Hematopoietic multipotent progenitor cell treated with erythropoietin and hydrocortisone succinate and interleukin-3 and kit ligand, for 17 days (in vitro differentiated cells): ENCODE measurements around the gene USP17L18.
"Not testable (repeated sequence)": the region's sequence is repeated elsewhere in the genome, so short reads cannot be mapped to it uniquely, and the experiment has no call there.

Source experiments
- DNase-seq: peaks from one replicate; pipeline ENCODE4 v3.0.0-alpha.2; 2015; ENCODE audit warnings: low spot score

Gene USP17L18

GRCh38 chr4:9247953-9248680 is at the start of gene USP17L18:
Gene USP17L18 (plus strand): TSS chr4:9248630. CDS start chr4:9248630, 0 bp downstream.
- DNase-seq, result not testable (repeated sequence)

DNA sequence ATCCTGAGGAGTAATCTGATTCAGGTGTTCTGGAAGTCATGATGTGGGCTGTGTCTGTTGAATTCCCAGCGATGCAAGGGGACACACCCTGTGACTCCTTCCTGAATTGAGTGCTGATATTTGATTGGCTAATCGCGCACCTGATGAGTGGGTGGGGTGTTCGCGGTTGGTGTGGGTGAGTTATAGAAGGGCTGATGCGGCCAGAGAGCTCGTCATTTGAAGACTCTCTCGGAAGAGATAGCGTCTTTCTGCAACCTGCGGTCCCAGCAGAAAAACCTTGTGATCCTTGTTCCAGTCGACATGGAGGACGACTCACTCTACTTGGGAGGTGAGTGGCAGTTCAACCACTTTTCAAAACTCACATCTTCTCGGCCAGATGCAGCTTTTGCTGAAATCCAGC is 38.1 kb upstream of the USP17L18 start, which contains the start of gene USP17L10:
Gene USP17L10, plus strand, starts transcription at position 301 of the 400 bp plus-strand sequence. Its CDS starts 0 bp downstream, at position 301.
- DNase-seq, result not testable (repeated sequence)

DNA sequence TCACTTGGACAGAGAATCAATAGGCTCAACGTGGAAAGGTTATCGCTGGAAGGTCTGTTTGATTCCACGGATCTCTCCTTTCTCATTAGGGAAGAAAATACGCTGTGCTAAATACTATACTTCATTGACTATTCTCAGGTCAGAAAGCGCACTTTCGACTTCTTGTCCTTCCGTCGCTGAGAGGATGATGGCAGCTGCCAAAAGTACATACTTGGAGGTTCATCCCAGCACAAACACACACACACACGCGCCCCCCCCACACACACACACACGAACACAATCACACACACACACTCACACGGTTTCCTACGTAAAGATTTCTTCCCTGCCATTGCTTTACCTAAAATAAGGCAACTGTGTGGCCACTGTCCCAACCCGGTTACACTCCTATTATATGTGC is 33.7 kb upstream of the USP17L18 start:
- not testable (repeated sequence) for DNase-seq

GRCh38 chr4:9215105-9215504 is 33.3 kb upstream of the USP17L18 start, which contains the start of gene USP17L11:
Gene USP17L11 (plus strand): TSS chr4:9215405. CDS start chr4:9215405, 0 bp downstream.
- not testable (repeated sequence) for DNase-seq

DNA sequence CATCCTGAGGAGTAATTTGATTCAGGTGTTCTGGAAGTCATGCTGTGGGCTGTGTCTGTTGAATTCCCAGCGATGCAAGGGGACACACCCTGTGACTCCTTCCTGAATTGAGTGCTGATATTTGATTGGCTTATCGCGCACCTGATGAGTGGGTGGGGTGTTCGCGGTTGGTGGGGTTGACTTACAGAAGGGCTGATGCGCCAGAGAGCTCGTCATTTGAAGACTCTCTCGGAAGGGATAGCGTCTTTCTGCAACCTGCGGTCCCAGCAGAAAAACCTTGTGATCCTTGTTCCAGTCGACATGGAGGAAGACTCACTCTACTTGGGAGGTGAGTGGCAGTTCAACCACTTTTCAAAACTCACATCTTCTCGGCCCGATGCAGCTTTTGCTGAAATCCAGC is 28.6 kb upstream of the USP17L18 start, which contains the start of gene USP17L12:
Gene USP17L12, plus strand, starts transcription at position 301 of the 400 bp plus-strand sequence. Its CDS starts 0 bp downstream, at position 301.
- not testable (repeated sequence) for DNase-seq

DNA sequence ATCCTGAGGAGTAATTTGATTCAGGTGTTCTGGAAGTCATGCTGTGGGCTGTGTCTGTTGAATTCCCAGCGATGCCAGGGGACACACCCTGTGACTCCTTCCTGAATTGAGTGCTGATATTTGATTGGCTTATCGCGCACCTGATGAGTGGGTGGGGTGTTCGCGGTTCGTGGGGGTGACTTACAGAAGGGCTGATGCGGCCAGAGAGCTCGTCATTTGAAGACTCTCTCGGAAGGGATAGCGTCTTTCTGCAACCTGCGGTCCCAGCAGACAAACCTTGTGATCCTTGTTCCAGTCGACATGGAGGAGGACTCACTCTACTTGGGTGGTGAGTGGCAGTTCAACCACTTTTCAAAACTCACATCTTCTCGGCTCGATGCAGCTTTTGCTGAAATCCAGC is 23.8 kb upstream of the USP17L18 start, which contains the start of gene USP17L13:
Gene USP17L13, plus strand, starts transcription at position 301 of the 400 bp plus-strand sequence. Its CDS starts 0 bp downstream, at position 301.
- DNase-seq, result not testable (repeated sequence)

DNA sequence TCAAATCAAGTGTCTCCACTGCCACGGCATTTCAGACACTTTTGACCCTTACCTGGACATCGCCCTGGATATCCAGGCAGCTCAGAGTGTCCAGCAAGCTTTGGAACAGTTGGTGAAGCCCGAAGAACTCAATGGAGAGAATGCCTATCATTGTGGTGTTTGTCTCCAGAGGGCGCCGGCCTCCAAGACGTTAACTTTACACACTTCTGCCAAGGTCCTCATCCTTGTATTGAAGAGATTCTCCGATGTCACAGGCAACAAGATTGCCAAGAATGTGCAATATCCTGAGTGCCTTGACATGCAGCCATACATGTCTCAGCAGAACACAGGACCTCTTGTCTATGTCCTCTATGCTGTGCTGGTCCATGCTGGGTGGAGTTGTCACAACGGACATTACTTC is 18.2 kb upstream of the USP17L18 start:
- DNase-seq, result not testable (repeated sequence)

DNA sequence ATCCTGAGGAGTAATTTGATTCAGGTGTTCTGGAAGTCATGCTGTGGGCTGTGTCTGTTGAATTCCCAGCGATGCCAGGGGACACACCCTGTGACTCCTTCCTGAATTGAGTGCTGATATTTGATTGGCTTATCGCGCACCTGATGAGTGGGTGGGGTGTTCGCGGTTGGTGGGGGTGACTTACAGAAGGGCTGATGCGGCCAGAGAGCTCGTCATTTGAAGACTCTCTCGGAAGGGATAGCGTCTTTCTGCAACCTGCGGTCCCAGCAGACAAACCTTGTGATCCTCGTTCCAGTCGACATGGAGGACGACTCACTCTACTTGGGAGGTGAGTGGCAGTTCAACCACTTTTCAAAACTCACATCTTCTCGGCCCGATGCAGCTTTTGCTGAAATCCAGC is 14.3 kb upstream of the USP17L18 start, which contains the start of gene USP17L15:
Gene USP17L15, plus strand, starts transcription at position 301 of the 400 bp plus-strand sequence. Its CDS starts 0 bp downstream, at position 301.
- not testable (repeated sequence) for DNase-seq

DNA sequence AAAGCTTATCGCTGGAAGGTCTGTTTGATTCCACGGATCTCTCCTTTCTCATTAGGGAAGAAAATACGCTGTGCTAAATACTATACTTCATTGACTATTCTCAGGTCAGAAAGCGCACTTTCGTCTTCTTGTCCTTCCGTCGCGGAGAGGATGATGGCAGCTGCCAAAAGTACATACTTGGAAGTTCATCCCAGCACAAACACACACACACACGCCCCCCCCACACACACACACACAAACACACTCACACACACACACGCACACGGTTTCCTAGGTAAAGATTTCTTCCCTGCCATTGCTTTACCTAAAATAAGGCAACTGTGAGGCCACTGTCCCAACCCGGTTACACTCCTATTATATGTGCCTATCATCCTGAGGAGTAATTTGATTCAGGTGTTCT is 10.0 kb upstream of the USP17L18 start:
- DNase-seq, result not testable (repeated sequence)

DNA sequence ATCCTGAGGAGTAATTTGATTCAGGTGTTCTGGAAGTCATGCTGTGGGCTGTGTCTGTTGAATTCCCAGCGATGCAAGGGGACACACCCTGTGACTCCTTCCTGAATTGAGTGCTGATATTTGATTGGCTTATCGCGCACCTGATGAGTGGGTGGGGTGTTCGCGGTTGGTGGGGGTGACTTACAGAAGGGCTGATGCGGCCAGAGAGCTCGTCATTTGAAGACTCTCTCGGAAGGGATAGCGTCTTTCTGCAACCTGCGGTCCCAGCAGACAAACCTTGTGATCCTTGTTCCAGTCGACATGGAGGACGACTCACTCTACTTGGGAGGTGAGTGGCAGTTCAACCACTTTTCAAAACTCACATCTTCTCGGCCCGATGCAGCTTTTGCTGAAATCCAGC is 4.9 kb upstream of the USP17L18 start, which contains the start of gene USP17L17:
Gene USP17L17, plus strand, starts transcription at position 301 of the 400 bp plus-strand sequence. Its CDS starts 0 bp downstream, at position 301.
- DNase-seq, result not testable (repeated sequence)

- DNase-seq, result not testable (repeated sequence)
Observed at GRCh38 chr4:9253078-9253477, 4.6 kb downstream of the USP17L18 start, which contains the start of gene USP17L19. Gene USP17L19 (plus strand): TSS chr4:9253378. CDS start chr4:9253378, 0 bp downstream.

- not testable (repeated sequence) for DNase-seq
Observed at GRCh38 chr4:9257824-9258223, 9.4 kb downstream of the USP17L18 start, which contains the start of gene USP17L20. Gene USP17L20 (plus strand): TSS chr4:9258124. CDS start chr4:9258124, 0 bp downstream.

DNA sequence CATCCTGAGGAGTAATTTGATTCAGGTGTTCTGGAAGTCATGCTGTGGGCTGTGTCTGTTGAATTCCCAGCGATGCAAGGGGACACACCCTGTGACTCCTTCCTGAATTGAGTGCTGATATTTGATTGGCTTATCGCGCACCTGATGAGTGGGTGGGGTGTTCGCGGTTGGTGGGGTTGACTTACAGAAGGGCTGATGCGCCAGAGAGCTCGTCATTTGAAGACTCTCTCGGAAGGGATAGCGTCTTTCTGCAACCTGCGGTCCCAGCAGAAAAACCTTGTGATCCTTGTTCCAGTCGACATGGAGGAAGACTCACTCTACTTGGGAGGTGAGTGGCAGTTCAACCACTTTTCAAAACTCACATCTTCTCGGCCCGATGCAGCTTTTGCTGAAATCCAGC is 14.1 kb downstream of the USP17L18 start, which contains the start of gene USP17L21:
Gene USP17L21, plus strand, starts transcription at position 301 of the 400 bp plus-strand sequence. Its CDS starts 0 bp downstream, at position 301.
- DNase-seq, result not testable (repeated sequence)

DNA sequence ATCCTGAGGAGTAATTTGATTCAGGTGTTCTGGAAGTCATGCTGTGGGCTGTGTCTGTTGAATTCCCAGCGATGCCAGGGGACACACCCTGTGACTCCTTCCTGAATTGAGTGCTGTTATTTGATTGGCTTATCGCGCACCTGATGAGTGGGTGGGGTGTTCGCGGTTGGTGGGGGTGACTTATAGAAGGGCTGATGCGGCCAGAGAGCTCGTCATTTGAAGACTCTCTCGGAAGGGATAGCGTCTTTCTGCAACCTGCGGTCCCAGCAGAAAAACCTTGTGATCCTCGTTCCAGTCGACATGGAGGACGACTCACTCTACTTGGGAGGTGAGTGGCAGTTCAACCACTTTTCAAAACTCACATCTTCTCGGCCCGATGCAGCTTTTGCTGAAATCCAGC is 18.9 kb downstream of the USP17L18 start, which contains the start of gene USP17L22:
Gene USP17L22, plus strand, starts transcription at position 301 of the 400 bp plus-strand sequence. Its CDS starts 0 bp downstream, at position 301.
- not testable (repeated sequence) for DNase-seq

- DNase-seq, result not testable (repeated sequence)
Observed at GRCh38 chr4:9271719-9272118, 23.3 kb downstream of the USP17L18 start.
